NB4 (cell line): ENCODE results near the gene MTERF1.

Experiments used
- MYC ChIP-seq: IDR thresholded peaks from 2 replicates; pipeline ENCODE4 v1.6.1; 2011; ENCODE audit warnings: low read depth, low read length
- POLR2A ChIP-seq: IDR thresholded peaks from 2 replicates; pipeline ENCODE4 v1.6.1; 2011; ENCODE audit warnings: mild to moderate bottlenecking; ENCODE audit not compliant: insufficient read length; ENCODE audit errors: extremely low read depth
- TF ChIP-seq, protein P1 (sequence below): IDR thresholded peaks from one replicate; pipeline ENCODE4 v1.5.1; 2012; ENCODE audit warnings: low read depth, low read length
- TF ChIP-seq, protein P2 (sequence below): IDR thresholded peaks from 2 replicates; pipeline ENCODE4 v1.6.1; 2011; ENCODE audit warnings: low read depth, low read length

DNA sequence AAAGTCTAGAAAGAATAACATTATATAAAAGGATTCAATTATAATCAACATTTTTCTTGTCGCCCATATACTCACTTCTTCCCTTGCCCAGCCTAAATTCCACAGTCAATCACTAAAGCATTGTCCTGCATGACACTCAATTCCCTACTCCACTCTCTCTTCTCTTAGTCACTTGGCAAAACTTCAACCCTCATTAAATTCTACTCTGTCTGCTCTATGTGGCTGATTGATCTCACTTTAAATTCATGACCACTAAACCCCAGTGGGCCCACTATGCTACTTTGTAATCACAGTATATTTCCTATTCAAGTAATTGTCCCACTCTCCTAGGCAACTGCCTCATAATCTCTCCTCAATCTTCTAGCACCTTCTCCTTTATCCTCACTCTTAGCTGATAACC lies 54.1 kb downstream of the MTERF1 start:
- TF ChIP-seq, protein P1, sequence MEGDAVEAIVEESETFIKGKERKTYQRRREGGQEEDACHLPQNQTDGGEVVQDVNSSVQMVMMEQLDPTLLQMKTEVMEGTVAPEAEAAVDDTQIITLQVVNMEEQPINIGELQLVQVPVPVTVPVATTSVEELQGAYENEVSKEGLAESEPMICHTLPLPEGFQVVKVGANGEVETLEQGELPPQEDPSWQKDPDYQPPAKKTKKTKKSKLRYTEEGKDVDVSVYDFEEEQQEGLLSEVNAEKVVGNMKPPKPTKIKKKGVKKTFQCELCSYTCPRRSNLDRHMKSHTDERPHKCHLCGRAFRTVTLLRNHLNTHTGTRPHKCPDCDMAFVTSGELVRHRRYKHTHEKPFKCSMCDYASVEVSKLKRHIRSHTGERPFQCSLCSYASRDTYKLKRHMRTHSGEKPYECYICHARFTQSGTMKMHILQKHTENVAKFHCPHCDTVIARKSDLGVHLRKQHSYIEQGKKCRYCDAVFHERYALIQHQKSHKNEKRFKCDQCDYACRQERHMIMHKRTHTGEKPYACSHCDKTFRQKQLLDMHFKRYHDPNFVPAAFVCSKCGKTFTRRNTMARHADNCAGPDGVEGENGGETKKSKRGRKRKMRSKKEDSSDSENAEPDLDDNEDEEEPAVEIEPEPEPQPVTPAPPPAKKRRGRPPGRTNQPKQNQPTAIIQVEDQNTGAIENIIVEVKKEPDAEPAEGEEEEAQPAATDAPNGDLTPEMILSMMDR = no peak
- no peak for TF ChIP-seq POLR2A
- TF ChIP-seq, protein P2, sequence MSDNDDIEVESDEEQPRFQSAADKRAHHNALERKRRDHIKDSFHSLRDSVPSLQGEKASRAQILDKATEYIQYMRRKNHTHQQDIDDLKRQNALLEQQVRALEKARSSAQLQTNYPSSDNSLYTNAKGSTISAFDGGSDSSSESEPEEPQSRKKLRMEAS = no peak
- no peak for TF ChIP-seq MYC
